Esophagus muscularis mucosa (tissue), 3 donors: ENCODE measurements around the gene RASAL2.

Experiments
- CTCF ChIP-seq, 3 experiments: fragments of 200-600 bp in 2 of 3; fragments of 450-650 bp in 1 of 3; sonication (generic) in 2 of 3; IDR thresholded peaks; one replicate each; pipeline ENCODE4 v1.5.1; 2017 to 2019; ENCODE audit warnings: antibody characterized with exemption in 3 of 3, mild to moderate bottlenecking in 2 of 3, moderate library complexity in 1 of 3
- EP300 ChIP-seq: sonication (generic); formaldehyde crosslinking; IDR thresholded peaks from one replicate; pipeline ENCODE4 v1.6.1; 2017; ENCODE audit warnings: antibody characterized with exemption

- no peak for TF ChIP-seq EP300
- no peak for TF ChIP-seq CTCF (IDR thresholded peaks at IDR 0.05)
These were observed 230.1 kb downstream of the RASAL2 start for GRCh38 chr1:178324003-178324402.
